Astrocyte (in vitro differentiated cells and primary cell): ENCODE measurements around the gene PCDHA13. TPM values are rescaled to one million over a fixed set of nuclear protein-coding genes. Genes with fewer than 3 reads are reported as not detected.

Experiments
- DNase-seq: peaks from one replicate; pipeline ENCODE4 v3.0.0-alpha.2; 2010; ENCODE audit warnings: low read depth
- FAIRE-seq: peaks from 2 replicates; lab custom pipeline; 2011; peaks lifted over from hg19 to GRCh38; lab: Jason Lieb, UNC
- H2AFZ ChIP-seq: 2 replicates; pipeline ENCODE4 v1.6.0; 2012; ENCODE audit warnings: low read depth, low read length, inconsistent platforms
- H3K27ac ChIP-seq: 2 replicates; pipeline ENCODE4 v1.5.1; 2011; ENCODE audit warnings: low read depth, low read length, inconsistent platforms
- H3K27me3 ChIP-seq: 2 replicates; pipeline ENCODE4 v1.6.0; 2011; ENCODE audit warnings: low read length, inconsistent platforms; ENCODE audit not compliant: insufficient read depth
- H3K36me3 ChIP-seq: 2 replicates; pipeline ENCODE4 v1.5.1; 2011; ENCODE audit warnings: low read length, inconsistent platforms; ENCODE audit not compliant: insufficient read depth
- H3K4me1 ChIP-seq: 2 replicates; pipeline ENCODE4 v1.5.1; 2011; ENCODE audit warnings: low read length, inconsistent platforms; ENCODE audit not compliant: insufficient read depth
- H3K4me2 ChIP-seq: 2 replicates; pipeline ENCODE4 v1.6.0; 2012; ENCODE audit warnings: low read length, inconsistent platforms
- H3K4me3 ChIP-seq: 2 replicates; pipeline ENCODE4 v1.5.1; 2011; ENCODE audit warnings: low read depth, mild to moderate bottlenecking, low read length, inconsistent platforms; ENCODE audit not compliant: insufficient read depth
- H3K79me2 ChIP-seq: 2 replicates; pipeline ENCODE4 v1.6.0; 2012; ENCODE audit warnings: mild to moderate bottlenecking, low read length, inconsistent platforms; ENCODE audit not compliant: insufficient read depth
- H3K9ac ChIP-seq: 2 replicates; pipeline ENCODE4 v1.6.0; 2012; ENCODE audit warnings: mild to moderate bottlenecking, low read length, inconsistent platforms
- H3K9me3 ChIP-seq: 2 replicates; pipeline ENCODE4 v1.5.1; 2012; ENCODE audit warnings: low read depth, mild to moderate bottlenecking, low read length, inconsistent platforms; ENCODE audit not compliant: insufficient read depth
- H4K20me1 ChIP-seq: 2 replicates; pipeline ENCODE4 v1.6.0; 2012; ENCODE audit warnings: low read length, inconsistent platforms; ENCODE audit not compliant: insufficient read depth
- H3K27ac Mint-ChIP-seq: one replicate; pipeline ENCODE4 v1.8.0; 2021; ENCODE audit warnings: mild to moderate bottlenecking, mixed read lengths; ENCODE audit not compliant: unreplicated experiment
- H3K27me3 Mint-ChIP-seq: one replicate; pipeline ENCODE4 v1.8.0; 2021; ENCODE audit warnings: low read depth, mixed read lengths; ENCODE audit not compliant: unreplicated experiment
- H3K36me3 Mint-ChIP-seq: one replicate; pipeline ENCODE4 v1.8.0; 2021; ENCODE audit warnings: low read depth, mixed read lengths; ENCODE audit not compliant: unreplicated experiment
- H3K4me1 Mint-ChIP-seq: one replicate; pipeline ENCODE4 v1.8.0; 2021; ENCODE audit warnings: low read depth, mixed read lengths; ENCODE audit not compliant: unreplicated experiment
- H3K4me3 Mint-ChIP-seq: one replicate; pipeline ENCODE4 v1.8.0; 2021; ENCODE audit warnings: mild to moderate bottlenecking, moderate library complexity, mixed read lengths; ENCODE audit not compliant: unreplicated experiment
- H3K9me3 Mint-ChIP-seq: one replicate; pipeline ENCODE4 v1.8.0; 2021; ENCODE audit warnings: mild to moderate bottlenecking, mixed read lengths; ENCODE audit not compliant: unreplicated experiment
- CTCF ChIP-seq: IDR thresholded peaks from 2 replicates; pipeline ENCODE4 v1.5.1; 2011; ENCODE audit warnings: low read depth, mild to moderate bottlenecking, inconsistent platforms, low read length, moderate library complexity; ENCODE audit not compliant: insufficient read depth
- EZH2 ChIP-seq: IDR thresholded peaks from 2 replicates; pipeline ENCODE4 v1.6.1; 2012; ENCODE audit warnings: mild to moderate bottlenecking, low read length, inconsistent platforms; ENCODE audit not compliant: insufficient read depth
- total RNA-seq: library from RNA; stranded (reverse); gene quantifications from 2 replicates; pipeline ENCODE4 v1.2.1, GENCODE V29; 2021

PCDHA13 gene
- total RNA-seq, 1 donor from 2014 or later, result 1.7 TPM

GRCh38 chr5:140927228-140927573 is 45.3 kb downstream of the PCDHA13 start:
- H3K4me1 ChIP-seq, result peaks cover 3% of the 10 kb centered on the region
- Mint-ChIP-seq H3K27ac (peak overlapping the region; percentile 72), H3K4me1 (peaks cover 2% of the 10 kb centered on the region), H3K4me3 (peak overlapping the region; percentile 88), H3K36me3 (no peaks in the 10 kb centered on the region), H3K9me3 (no peaks in the 10 kb centered on the region), H3K27me3 (no peaks in the 10 kb centered on the region)
- no peak overlapping the region for H3K9ac ChIP-seq
- DNase-seq (no peak), FAIRE-seq (no peak)
- H2AFZ ChIP-seq, result peak overlapping the region; percentile 78
- TF ChIP-seq CTCF, result no peak
- no peak for TF ChIP-seq EZH2
- H4K20me1 ChIP-seq, result no peaks in the 10 kb centered on the region
- peak overlapping the region; percentile 80 for H3K4me2 ChIP-seq
- H3K36me3 ChIP-seq, result no peaks in the 10 kb centered on the region
- no peaks in the 10 kb centered on the region for H3K79me2 ChIP-seq
- H3K9me3 ChIP-seq, result peaks cover 11% of the 10 kb centered on the region
- no peak overlapping the region for H3K27ac ChIP-seq
- H3K4me3 ChIP-seq, result peak overlapping the region; percentile 37
- H3K27me3 ChIP-seq, result peaks cover 13% of the 10 kb centered on the region

Other genes with a start within 250 kb of the PCDHA13 start
- 0.16 and 0.34 TPM in 2 replicates for gene CD14, start 248.9 kb upstream of the PCDHA13 start, total RNA-seq
- 7.0 and 8.0 TPM in 2 replicates for gene TMCO6, start 242.7 kb upstream of the PCDHA13 start, total RNA-seq
- gene NDUFA2, start 234.5 kb upstream of the PCDHA13 start, total RNA-seq, result 55.9 and 62.3 TPM in 2 replicates
- 67.3 and 71.6 TPM in 2 replicates for gene IK, start 234.3 kb upstream of the PCDHA13 start, total RNA-seq
- gene WDR55, start 217.2 kb upstream of the PCDHA13 start, total RNA-seq, result 28.8 and 31.2 TPM in 2 replicates
- gene DND1, start 208.5 kb upstream of the PCDHA13 start, total RNA-seq, result 1.4 and 1.7 TPM in 2 replicates
- gene HARS1, start 190.8 kb upstream of the PCDHA13 start, total RNA-seq, result 84.6 and 95.2 TPM in 2 replicates
- 26.5 and 29.9 TPM in 2 replicates for gene HARS2, start 190.7 kb upstream of the PCDHA13 start, total RNA-seq
- gene ZMAT2, start 181.7 kb upstream of the PCDHA13 start, total RNA-seq, result 53.5 and 57.4 TPM in 2 replicates
- gene PCDHA1, start 96.0 kb upstream of the PCDHA13 start, total RNA-seq, result not detected in 2 replicates
- 2.3 and 2.5 TPM in 2 replicates for gene PCDHA2, start 87.3 kb upstream of the PCDHA13 start, total RNA-seq
- gene PCDHA3, start 81.1 kb upstream of the PCDHA13 start, total RNA-seq, result 0.84 and 1.1 TPM in 2 replicates
- gene PCDHA4, start 75.1 kb upstream of the PCDHA13 start, total RNA-seq, result 9.5 and 9.6 TPM in 2 replicates
- gene PCDHA5, start 60.5 kb upstream of the PCDHA13 start, total RNA-seq, result 1.0 and 1.7 TPM in 2 replicates
- 2.7 TPM in 2 replicates for gene PCDHA6, start 54.2 kb upstream of the PCDHA13 start, total RNA-seq
- 2.6 TPM in 2 replicates for gene PCDHA7, start 47.9 kb upstream of the PCDHA13 start, total RNA-seq
- 0.99 and 1.0 TPM in 2 replicates for gene PCDHA8, start 40.9 kb upstream of the PCDHA13 start, total RNA-seq
- gene PCDHA9, start 33.7 kb upstream of the PCDHA13 start, total RNA-seq, result 0.95 and 1.1 TPM in 2 replicates
- 15.5 and 16.0 TPM in 2 replicates for gene PCDHA10, start 26.2 kb upstream of the PCDHA13 start, total RNA-seq
- gene PCDHA11, start 13.2 kb upstream of the PCDHA13 start, total RNA-seq, result 4.9 and 5.8 TPM in 2 replicates
- gene PCDHA12, start 6.8 kb upstream of the PCDHA13 start, total RNA-seq, result 13.8 and 16.0 TPM in 2 replicates
- 5.7 and 5.9 TPM in 2 replicates for gene PCDHAC1, start 44.2 kb downstream of the PCDHA13 start, total RNA-seq
- gene PCDHAC2, start 84.4 kb downstream of the PCDHA13 start, total RNA-seq, result 6.9 and 7.7 TPM in 2 replicates
- gene PCDHB1, start 169.2 kb downstream of the PCDHA13 start, total RNA-seq, result not detected in 2 replicates
- gene PCDHB2, start 212.5 kb downstream of the PCDHA13 start, total RNA-seq, result 44.3 and 50.7 TPM in 2 replicates
- gene PCDHB3, start 218.3 kb downstream of the PCDHA13 start, total RNA-seq, result 3.6 and 3.9 TPM in 2 replicates
- gene PCDHB4, start 239.7 kb downstream of the PCDHA13 start, total RNA-seq, result 1.0 and 1.1 TPM in 2 replicates